Epithelial cell of proximal tubule (primary cell): ENCODE measurements around the gene SLC7A6. TPM values are rescaled to one million over a fixed set of nuclear protein-coding genes. Genes with fewer than 3 reads are reported as not detected.

ENCODE experiments used
- DNase-seq: peaks from one replicate; pipeline ENCODE4 v3.0.0-alpha.2; 2011; ENCODE audit warnings: low read depth
- H3K4me3 ChIP-seq: 2 replicates; pipeline ENCODE4 v1.5.1; 2011; ENCODE audit warnings: low read depth, mild to moderate bottlenecking, low read length
- CTCF ChIP-seq: conservative IDR thresholded peaks from 2 replicates; pipeline ENCODE4 v1.5.1; 2012; ENCODE audit warnings: low read depth, mild to moderate bottlenecking, low read length
- total RNA-seq: library from RNA; depleted of rRNA; stranded (reverse); fragments of >200 nt; gene quantifications from 2 replicates; pipeline ENCODE4 v1.2.3, GENCODE V29; 2015

Gene SLC7A6
- total RNA-seq, 1 donor from 2014 or later = 10.6 TPM

- H3K4me3 ChIP-seq = peak overlapping the region; percentile 71
- DNase-seq = no peak
- TF ChIP-seq CTCF = no peak
These were observed 26.3 kb upstream of the SLC7A6 start for GRCh38 chr16:68238029-68238345.

- no peak for TF ChIP-seq CTCF
- DNase-seq = no peak
- no peak overlapping the region for H3K4me3 ChIP-seq
These were observed 22.2 kb upstream of the SLC7A6 start for GRCh38 chr16:68242085-68242484.

GRCh38 chr16:68242926-68243858 lies 21.1 kb upstream of the SLC7A6 start:
- TF ChIP-seq CTCF = no peak
- DNase-seq = no peak
- H3K4me3 ChIP-seq = no peak overlapping the region

GRCh38 chr16:68244481-68244902 lies 19.8 kb upstream of the SLC7A6 start:
- no peak for TF ChIP-seq CTCF
- no peak for DNase-seq

GRCh38 chr16:68244903-68245853 lies 19.1 kb upstream of the SLC7A6 start, which contains the start of gene PLA2G15:
TSS of gene PLA2G15 (plus strand) at chr16:68245373. CDS start at chr16:68245427, 54 bp downstream.
- DNase-seq = no peak
- H3K4me3 ChIP-seq = peak within 1 kb of the TSS; percentile 100
- no peak for TF ChIP-seq CTCF

More at GRCh38 chr16:68244481-68244902, 19.8 kb upstream of the SLC7A6 start:
- peak overlapping the region; percentile 100 for H3K4me3 ChIP-seq

- no peak for DNase-seq
- H3K4me3 ChIP-seq = peak overlapping the region; percentile 100
- no peak for TF ChIP-seq CTCF
These were observed 18.2 kb upstream of the SLC7A6 start for GRCh38 chr16:68246121-68246520.
